Fibroblast of skin of left quadriceps (primary cell): Measurements from ENCODE around the gene RER1.

ENCODE experiments used
- DNase-seq, 2 experiments: peaks; one replicate each; pipeline ENCODE4 v3.0.0-alpha.2; 2013; ENCODE audit warnings: low read depth in 2 of 2

The RER1 gene

GRCh38 chr1:2375923-2376260 lies 15.7 kb upstream of the RER1 start:
- no peak for DNase-seq

DNA sequence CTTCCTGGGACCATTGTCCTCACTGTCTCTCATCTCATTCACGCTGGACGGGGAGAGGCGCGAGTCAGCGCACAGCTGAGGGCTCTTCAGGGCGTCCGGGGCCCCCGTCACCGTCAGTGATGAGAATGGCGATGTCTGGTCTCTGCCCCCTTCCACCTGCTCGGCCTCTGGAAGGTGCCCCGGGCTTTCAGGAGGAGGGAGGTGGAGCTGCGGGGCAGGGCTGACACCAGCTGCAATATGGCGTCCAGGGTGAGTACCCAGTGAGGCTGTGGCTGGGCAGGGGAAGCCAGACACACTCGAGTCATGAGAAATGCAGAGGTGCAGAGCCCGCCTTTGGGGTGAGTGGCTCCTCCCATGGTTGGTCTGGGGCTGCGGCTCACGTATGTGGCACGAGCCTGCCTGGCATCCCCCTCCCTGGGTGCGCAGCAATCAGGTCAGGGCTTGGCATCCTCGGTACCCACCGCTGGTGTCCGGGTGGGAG lies 15.3 kb upstream of the RER1 start:
- no peak for DNase-seq

DNA sequence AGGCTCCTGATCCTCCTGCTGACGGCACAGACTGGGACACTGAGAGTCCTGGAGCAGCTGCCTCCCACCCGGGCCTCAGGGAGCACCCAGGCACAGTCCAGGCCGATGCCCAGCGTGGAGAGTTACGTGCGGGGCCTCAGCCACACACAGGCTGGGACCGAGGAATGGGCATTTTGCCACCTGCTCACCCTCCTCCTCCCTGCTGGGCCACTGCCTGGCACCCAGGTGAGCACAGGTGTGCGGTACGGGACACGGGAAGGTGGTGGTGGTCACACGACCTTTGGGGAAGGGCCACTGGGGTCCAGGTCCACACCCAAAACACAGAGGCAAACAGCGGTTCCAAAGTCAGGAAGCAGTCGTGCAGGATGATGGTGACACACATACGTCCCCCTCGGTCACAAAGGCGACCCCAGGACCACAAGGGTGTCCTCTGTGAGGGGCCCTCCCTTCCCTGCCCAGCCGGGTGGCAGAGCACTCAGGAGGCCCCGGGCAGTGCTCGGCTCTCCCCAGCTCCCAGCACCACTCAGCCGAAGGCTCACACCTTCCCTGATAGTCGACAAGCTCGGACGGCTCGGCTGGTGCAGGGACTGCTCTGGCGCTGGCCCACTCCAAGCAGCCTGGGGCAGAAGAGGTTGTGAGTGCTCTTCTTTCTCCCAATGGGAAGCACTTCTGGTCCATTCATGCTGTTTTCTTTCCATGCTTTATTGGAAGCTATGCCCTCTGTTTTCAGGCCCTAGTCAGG lies 14.5 kb upstream of the RER1 start:
- DNase-seq: no peak

GRCh38 chr1:2377751-2378440 lies 13.7 kb upstream of the RER1 start:
- DNase-seq: no peak

DNA sequence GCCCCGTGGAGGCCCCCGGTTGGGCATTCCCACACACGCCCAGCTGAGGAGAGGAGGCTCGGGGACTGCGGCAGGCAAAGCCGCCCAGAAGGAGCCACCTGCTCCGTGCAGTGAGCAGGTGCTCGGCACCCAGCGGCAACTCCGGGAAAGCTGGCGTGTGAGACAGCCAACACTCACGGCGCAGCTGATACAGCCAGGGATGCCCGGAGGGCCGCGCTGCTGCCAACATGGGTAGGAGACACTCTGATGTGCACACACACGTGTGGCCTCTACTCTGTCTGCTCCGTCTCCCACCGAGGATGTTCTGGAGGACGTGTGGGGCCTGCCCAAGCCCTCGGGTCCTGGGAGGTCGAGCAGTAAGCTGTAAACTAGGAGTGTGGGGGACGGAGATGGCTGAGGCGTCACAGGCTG lies 13.2 kb upstream of the RER1 start:
- DNase-seq: no peak

GRCh38 chr1:2378956-2379732 lies 12.5 kb upstream of the RER1 start:
- no peak for DNase-seq

DNA sequence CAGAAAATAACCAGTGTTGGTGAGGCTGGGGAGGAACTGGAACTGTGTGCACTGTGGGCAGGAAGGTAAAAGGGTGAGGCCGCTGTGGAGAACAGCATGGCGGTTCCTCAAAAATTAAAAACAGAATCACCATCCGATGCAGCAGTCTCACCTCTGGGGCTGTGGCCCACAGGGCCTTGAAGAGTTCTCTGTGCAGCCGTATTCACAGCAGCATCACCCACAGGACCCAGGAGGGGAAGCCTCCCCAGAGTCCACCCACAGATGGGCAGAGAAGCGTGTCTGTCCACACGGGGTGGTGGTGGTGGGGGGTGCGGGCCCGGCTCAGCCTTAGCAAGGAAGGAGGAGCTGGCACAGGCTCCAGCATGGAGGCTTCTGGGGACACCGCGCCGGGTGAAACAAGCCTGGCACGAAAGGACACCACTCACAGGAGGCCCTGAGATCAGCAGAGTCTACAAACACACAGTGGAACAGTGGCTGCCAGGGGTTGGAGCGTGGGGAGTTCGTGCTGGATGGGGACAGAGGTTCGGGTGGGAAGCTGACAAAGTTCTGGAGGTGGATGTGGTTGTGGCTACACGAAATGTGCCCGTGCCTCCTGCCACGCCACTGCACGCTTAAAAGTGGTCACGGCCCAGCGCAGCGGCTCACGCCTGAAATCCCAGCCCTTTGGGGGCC lies 11.8 kb upstream of the RER1 start:
- DNase-seq: no peak

DNA sequence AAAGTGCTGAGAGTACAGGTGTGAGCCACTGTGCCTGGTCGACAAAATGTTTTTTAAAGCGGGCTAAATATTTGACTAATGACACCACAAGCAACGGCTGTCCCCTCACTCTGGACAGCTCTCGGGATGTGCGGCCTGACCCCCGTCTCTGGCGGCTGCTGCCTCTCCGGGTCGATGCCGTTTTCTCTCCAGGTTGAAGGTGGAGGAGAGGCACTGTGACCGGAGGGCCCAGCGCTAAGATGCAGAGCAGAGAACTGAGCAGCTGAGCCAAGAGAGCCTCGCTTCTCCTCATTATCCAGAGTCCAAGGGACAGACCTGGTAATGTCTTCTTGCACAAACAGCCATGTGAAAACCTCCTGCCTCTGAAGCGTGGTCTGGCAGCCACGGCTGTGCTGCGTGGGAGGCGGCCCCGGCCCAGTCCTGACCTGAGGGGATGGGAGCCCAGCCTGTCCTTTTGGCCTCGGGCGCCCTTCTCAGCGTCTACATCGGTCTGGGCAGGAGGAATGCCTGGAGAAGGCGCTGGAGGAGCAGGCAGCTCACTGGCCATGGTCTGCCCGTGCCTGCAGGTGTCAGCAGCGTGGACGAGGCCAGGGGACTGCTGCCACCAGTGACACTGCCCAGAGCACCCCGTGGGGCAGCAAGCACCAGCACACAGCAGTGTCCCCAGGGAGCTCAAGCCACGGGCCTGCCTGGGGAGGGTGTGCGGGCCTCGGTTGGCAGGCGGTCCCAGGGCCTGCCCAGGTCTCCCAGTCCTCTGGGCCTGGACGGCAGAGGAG lies 10.6 kb upstream of the RER1 start:
- DNase-seq: no peak

DNA sequence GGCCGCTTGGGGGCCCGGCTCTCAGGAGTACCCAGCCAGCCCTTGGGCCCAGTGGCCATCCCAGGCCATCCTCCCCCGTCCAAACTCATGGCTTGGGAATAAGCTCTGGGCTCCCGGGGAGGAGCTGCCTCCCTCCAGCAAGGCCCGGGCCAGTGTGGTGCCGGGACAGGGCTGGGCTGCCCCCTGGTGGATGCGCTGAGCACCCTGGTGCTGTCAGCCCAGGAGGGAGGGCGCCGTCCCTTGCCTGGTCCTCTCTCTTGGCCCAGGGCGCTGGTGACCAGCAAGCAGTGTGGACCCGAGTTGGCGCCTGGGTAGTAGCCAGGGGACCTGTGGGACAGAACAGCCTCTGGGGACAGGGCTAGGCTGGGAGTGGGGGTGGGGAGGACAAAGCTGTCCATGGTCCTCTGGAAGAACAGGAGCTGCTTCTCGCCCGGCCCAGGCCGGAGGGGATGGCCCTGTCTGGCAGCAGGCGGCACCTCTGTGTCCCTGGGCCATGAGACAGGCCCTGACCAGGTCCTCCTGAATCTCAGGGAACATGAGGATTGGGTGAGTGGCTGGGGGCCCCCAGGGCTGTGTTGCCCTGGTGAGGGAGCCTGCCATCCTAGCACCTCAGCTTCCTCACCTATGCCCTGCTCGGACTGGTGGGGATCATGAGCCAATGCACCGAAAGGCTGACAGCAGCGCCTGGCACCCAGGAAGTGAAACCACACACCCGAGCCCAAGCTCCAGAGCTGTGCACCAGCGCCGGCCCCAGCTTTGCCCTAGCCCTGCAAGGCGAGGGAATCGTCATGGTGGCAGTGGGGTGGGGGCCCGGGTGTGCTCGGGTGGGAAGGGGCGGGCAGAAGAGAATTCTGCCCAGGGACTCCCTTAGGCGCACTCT lies 9.7 kb upstream of the RER1 start:
- peak; percentile 32 to 35 for DNase-seq

- no peak for DNase-seq
Observed at GRCh38 chr1:2382621-2383361, 8.8 kb upstream of the RER1 start.

DNA sequence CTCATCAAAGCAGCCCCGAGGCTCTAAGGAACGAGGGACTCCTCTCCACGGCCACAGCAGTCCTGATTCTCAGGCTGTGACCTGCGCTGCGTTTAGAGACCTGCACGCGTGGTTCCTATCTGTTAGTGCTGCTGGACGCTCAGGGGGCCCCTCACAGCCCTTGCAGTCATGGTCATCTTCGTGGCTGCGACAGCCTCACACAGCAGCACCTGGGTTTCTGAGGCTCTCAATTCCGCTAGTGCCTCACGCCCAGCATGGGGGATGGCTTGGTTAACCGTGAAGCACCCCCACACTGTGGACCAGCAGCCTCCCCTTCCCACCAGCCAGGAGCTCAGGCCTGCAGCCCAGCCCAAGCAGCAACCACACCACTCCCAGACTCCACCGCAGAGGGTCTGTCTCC lies 8.1 kb upstream of the RER1 start:
- DNase-seq: no peak

DNA sequence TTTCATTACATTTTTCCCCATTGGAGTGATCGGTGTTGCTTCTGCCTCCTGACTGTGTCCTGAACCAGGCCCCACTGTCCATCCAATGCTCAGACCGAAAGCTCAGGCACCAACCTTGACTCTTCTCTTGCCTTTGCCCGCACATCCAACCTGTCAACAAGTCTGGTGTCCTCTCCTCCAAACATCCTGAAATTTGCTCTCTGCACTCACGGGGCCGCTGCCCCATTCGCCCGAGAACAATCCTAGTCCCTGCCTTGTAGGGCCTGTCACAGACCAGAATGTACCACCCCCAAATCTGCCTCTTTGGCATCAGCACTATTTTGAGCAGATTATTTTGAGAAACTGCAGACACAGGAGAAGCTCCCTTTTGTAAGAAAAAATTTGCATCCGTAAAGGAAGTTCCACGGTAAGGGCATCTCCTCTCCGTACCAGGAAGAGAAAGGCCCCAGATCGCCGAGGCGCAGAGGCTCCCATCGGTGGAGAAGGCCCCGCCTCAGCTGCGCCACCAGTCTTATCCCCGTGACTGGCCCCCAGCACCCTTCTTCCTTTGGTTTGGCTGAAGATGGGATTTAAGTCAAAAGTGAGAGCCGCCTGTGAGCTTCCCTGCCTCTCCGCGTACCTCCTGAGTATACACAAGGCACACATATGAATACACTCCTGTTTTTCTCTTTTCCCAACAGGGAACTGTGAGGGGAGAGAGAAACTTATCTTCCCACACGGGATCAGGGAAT lies 7.3 kb upstream of the RER1 start:
- DNase-seq: no peak

DNA sequence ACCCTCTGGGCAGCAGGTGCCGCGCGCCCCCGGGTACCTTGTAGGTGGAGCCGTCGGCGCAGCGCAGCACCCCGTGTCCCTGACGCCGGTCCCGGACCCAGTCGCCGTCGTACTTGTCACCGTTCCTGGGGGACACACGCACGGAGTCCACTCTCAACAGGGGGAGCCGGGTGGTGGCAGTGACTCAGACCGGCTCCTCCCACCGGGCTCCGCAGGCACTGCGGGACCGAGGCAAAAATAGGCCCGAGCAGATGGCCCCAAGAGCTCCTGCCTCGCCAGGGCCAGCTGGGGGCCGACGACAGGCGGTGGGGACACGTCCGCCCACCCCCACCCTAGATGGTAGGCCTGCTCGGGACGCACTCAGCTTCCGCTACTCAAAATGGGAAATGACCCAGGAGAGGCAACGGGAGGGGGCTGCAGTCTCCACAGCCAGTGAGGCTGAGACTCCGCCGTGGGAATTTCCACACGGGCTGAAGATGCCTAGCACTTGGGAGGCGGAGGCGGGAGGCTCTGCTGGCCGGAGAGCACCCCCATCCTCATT lies 6.6 kb upstream of the RER1 start:
- DNase-seq: no peak

DNA sequence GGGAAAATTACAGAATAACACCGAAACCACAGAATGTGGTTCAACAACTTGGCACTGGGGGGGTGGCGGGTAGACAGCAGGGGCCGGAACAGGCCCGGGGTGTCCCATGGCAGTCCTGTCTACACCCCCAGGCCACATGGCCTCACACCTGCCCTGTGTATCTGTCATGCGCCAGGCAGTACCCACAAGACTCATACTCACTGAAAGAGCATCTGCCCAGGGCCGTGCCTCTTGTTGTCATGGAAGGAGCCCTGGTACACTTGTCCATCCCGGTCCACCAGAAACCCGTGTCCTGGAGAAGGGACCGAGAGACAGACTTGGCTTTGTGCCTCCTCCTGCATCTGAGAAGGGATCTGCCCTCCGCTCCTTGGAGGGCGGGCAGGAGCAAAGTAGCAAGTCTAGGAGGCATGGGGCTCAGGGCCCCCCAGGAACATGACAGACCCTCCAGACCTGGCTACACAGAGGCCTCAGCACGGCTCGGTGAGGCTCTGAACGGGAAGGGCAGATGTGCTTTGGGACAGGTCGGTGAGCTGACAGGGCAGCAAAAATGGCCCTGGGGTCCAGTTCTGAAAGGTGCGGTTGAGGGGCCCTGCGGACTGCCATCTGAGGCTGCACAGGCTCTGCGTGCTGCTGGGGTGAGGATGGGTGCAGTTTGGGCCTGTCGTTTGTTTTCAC lies 5.9 kb upstream of the RER1 start:
- DNase-seq: no peak

GRCh38 chr1:2386636-2387611 lies 4.7 kb upstream of the RER1 start:
- no peak for DNase-seq

DNA sequence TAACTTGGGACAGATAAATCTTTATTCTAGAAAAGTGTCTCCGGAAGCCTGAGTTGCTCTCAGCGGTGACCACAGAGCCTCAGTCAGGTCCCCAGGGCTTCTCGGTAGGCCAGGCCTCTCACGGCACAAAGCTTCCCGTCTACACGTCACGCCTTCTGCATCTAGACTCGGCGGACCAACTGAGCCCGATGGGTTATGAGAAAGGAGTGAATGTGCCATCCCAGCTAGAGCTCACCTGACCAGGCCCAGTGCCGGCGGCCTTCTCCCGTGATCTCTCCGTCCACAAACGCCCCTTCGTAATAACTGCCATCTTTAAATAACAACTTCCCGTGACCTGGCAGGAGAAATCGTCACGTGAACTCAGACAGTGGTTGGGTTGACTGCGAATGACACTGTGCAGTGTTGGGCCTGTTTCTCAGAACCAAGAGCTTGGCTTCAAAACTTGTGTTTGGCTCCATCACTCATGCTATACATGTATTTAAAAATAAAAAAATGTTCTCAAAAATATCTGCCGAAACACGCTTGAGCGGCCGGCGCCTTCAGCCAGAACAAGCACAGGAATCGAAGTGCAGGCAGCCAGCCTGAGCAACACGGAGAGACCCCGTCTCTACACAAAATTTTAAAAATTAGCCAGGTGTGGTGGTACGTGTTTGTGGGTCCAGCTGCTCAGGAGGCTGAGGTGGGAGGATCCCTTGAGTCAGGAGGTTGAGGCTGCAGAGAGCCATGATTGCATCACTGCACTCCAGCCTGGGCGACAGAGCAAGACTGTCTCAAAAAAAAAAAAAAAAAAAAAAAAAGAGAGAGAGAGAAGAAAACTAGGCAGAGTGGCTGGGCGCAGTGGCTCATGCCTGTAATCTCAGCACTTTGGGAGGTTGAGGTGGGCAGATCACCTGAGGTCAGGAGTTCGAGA lies 3.4 kb upstream of the RER1 start:
- DNase-seq: no peak
